Measurements from ENCODE around the gene PGP. TPM values are rescaled to one million over a fixed set of nuclear protein-coding genes. Genes with fewer than 3 reads are reported as not detected.

Gene PGP
- total RNA-seq, 1 donor from 2014 or later: 9.7 TPM

- DNase-seq (ENCODE audit: low read depth): no peak
Measured at GRCh38 chr16:2166263-2167067, 48.2 kb downstream of the PGP start.

- DNase-seq (ENCODE audit: low read depth): no peak
Measured at GRCh38 chr16:2165861-2166260, 48.8 kb downstream of the PGP start.

GRCh38 chr16:2163211-2163881 lies 51.3 kb downstream of the PGP start:
- no peak for DNase-seq (ENCODE audit: low read depth)

- DNase-seq (ENCODE audit: low read depth): no peak
Measured at GRCh38 chr16:2162676-2163118, 51.9 kb downstream of the PGP start.

GRCh38 chr16:2161911-2162310 lies 52.7 kb downstream of the PGP start:
- DNase-seq (ENCODE audit: low read depth): no peak

Other genes with a start within 250 kb of the PGP start
- gene RNF151, start 248.0 kb downstream of the PGP start, total RNA-seq: not detected in 2 replicates
- gene TBL3, start 242.8 kb downstream of the PGP start, total RNA-seq: 46.2 and 46.3 TPM in 2 replicates
- 0.87 TPM in 1 of 2 replicates, not detected in the other for gene NOXO1, start 233.4 kb downstream of the PGP start, total RNA-seq
- gene GFER, start 230.6 kb downstream of the PGP start, total RNA-seq: 8.7 and 10.1 TPM in 2 replicates
- 2.0 and 8.0 TPM in 2 replicates for gene SYNGR3, start 224.9 kb downstream of the PGP start, total RNA-seq
- gene ZNF598, start 205.0 kb downstream of the PGP start, total RNA-seq: 10.1 and 22.4 TPM in 2 replicates
- 0.10 TPM in 1 of 2 replicates, not detected in the other for gene NPW, start 195.1 kb downstream of the PGP start, total RNA-seq
- 3.5 and 6.3 TPM in 2 replicates for gene NHERF2, start 187.9 kb downstream of the PGP start, total RNA-seq
- gene NTHL1, start 167.0 kb downstream of the PGP start, total RNA-seq: 11.4 and 24.5 TPM in 2 replicates
- 24.5 and 63.6 TPM in 2 replicates for gene TSC2, start 166.9 kb downstream of the PGP start, total RNA-seq
- gene PKD1, start 78.9 kb downstream of the PGP start, total RNA-seq: 17.4 and 98.0 TPM in 2 replicates
- 0.69 and 0.70 TPM in 2 replicates for gene RAB26, start 66.2 kb downstream of the PGP start, total RNA-seq
- gene TRAF7, start 59.1 kb downstream of the PGP start, total RNA-seq: 41.8 and 66.1 TPM in 2 replicates
- gene CASKIN1, start 18.2 kb downstream of the PGP start, total RNA-seq: under 0.01 and 0.15 TPM in 2 replicates
- gene MLST8, start 9.4 kb downstream of the PGP start, total RNA-seq: 16.7 and 22.2 TPM in 2 replicates
- gene BRICD5, start 4.0 kb downstream of the PGP start, total RNA-seq: 0.17 and 1.7 TPM in 2 replicates
- gene E4F1, start 8.8 kb upstream of the PGP start, total RNA-seq: 29.7 and 32.7 TPM in 2 replicates
- 0.17 and 1.1 TPM in 2 replicates for gene DNASE1L2, start 21.6 kb upstream of the PGP start, total RNA-seq
- gene ECI1, start 36.7 kb upstream of the PGP start, total RNA-seq: 36.0 and 43.1 TPM in 2 replicates
- gene RNPS1, start 53.3 kb upstream of the PGP start, total RNA-seq: 76.4 and 94.4 TPM in 2 replicates
- 13.2 and 16.5 TPM in 2 replicates for gene ABCA3, start 125.9 kb upstream of the PGP start, total RNA-seq
- gene CCNF, start 214.6 kb upstream of the PGP start, total RNA-seq: 3.7 and 14.9 TPM in 2 replicates
- 2.3 and 6.3 TPM in 2 replicates for gene TEDC2, start 245.3 kb upstream of the PGP start, total RNA-seq

Data from renal cortical epithelial cell (primary cell).